NCI-H2029 (cell line): Measurements from ENCODE around the gene C15orf39.
"Not testable (repeated sequence)": the region's sequence is repeated elsewhere in the genome, so short reads cannot be mapped to it uniquely, and the experiment has no call there.

Experiments
- DNase-seq: peaks from one replicate; lab custom pipeline; 2025; lab: John Stamatoyannopoulos, UW

The C15orf39 gene

GRCh38 chr15:75201616-75202250 is at the start of gene C15orf39:
Gene C15orf39 (plus strand): TSS chr15:75201882. CDS start chr15:75206049, 4,167 bp downstream.
- DNase-seq, result no peak

GRCh38 chr15:75152382-75153079 is 49.2 kb upstream of the C15orf39 start:
- DNase-seq, result no peak

GRCh38 chr15:75153087-75153486 is 48.6 kb upstream of the C15orf39 start:
- no peak for DNase-seq

- DNase-seq, result no peak
Observed at GRCh38 chr15:75153565-75154276, 48.0 kb upstream of the C15orf39 start.

- no peak for DNase-seq
Observed at GRCh38 chr15:75154461-75155062, 47.1 kb upstream of the C15orf39 start.

- DNase-seq, result no peak
Observed at GRCh38 chr15:75156326-75157215, 45.1 kb upstream of the C15orf39 start.

GRCh38 chr15:75158402-75158801 is 43.3 kb upstream of the C15orf39 start:
- DNase-seq, result no peak

- no peak for DNase-seq
Observed at GRCh38 chr15:75159244-75159643, 42.4 kb upstream of the C15orf39 start.

- DNase-seq, result no peak
Observed at GRCh38 chr15:75161106-75161916, 40.4 kb upstream of the C15orf39 start.

GRCh38 chr15:75161917-75162414 is 39.7 kb upstream of the C15orf39 start:
- no peak for DNase-seq

- no peak for DNase-seq
Observed at GRCh38 chr15:75163150-75163564, 38.5 kb upstream of the C15orf39 start.

GRCh38 chr15:75164625-75165350 is 36.9 kb upstream of the C15orf39 start:
- DNase-seq, result no peak

- not testable (repeated sequence) for DNase-seq
Observed at GRCh38 chr15:75166489-75167063, 35.1 kb upstream of the C15orf39 start.

- DNase-seq, result no peak
Observed at GRCh38 chr15:75167588-75168350, 33.9 kb upstream of the C15orf39 start.

GRCh38 chr15:75168374-75168773 is 33.3 kb upstream of the C15orf39 start:
- no peak for DNase-seq

- DNase-seq, result no peak
Observed at GRCh38 chr15:75170203-75170602, 31.5 kb upstream of the C15orf39 start.

GRCh38 chr15:75170711-75171341 is 30.9 kb upstream of the C15orf39 start:
- no peak for DNase-seq

- DNase-seq, result no peak
Observed at GRCh38 chr15:75171408-75171807, 30.3 kb upstream of the C15orf39 start.
